Stimulated activated CD4-positive, alpha-beta T cell treated with anti-CD3 and anti-CD28 coated beads, Interleukin-15, amount 100 ng/mL, for 48 hours (primary cell): ENCODE measurements around the gene PHEX.

Source experiments
- DNase-seq, 2 donors: peaks; one replicate each; pipeline ENCODE4 v3.0.0-alpha.2; 2020; ENCODE audit warnings: low read depth in 2 of 2

PHEX gene

DNA sequence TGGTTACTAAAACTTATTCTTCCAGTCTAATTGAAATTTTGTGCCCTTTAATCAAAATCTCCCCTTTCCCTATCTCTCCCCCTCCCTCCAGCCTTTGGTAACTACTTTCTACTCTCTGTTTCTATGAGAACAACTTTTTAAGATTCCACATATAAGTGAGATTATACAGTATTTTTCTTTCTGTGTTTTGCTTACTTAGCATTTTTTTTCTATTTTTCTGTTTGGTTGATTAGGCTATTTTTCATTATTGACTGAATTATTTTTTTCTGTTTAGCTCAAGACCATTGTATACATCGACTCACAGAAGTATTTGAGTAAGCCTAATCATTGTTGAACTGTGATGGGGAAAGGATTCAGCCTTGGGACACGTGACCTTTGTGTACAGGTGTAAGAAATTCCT, 116.4 kb downstream of the PHEX start:
- no peak for DNase-seq

DNA sequence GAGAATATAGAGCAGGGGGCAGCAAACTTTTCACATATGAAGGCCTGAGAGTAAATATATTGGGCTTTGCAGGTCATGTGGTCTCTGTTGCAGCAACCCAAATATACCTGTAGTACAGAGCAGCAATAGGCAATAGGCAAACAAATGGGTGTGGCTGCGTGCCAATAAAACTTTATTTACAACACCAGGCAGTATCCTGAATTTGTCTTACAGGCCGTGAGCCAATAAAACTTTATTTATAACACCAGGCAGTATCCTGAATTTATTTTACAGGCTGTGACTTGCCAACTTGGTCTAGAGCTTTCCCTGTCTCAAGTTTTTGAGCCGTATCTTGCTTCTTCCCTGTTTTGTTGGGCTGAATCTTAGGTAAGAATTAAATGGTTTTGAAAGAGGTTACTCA, 118.2 kb downstream of the PHEX start:
- DNase-seq = no peak

DNA sequence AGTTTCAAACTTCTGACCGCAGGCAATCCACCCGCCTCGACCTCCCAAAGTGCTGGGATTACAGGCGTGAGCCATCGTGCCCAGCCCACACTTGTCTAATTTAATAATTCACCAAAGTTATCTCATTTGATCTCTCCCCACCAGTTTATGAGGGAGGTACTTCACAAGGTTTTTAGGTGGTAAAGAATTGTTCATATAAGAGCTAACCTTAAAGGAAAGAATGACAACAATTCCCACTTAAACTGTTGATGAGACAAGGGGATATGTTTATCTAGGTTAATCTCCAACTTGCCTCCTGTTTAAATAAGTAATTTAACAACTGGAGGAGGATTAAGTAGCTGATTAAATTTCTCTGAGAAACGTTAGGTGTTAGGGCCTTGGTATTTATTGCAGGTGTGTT, 123.0 kb downstream of the PHEX start:
- no peak for DNase-seq

DNA sequence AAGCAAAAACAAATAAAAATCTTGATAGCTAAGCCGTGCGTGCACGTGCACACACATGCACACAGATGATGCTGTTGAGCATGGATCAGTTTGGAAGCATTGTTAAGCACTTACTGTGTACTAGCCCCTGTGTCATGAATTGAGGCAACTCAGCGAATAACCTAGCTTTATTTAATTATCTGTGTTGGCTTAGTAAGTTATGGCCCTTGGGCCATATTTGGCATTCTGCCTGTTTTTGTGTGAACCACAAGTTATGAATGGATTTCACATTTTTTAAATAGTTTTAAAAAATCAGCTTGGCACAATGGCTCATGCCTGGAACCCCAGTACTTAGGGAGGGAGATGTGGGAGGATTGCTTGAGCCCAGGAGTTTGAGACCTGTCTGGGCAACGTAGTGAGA, 126.9 kb downstream of the PHEX start:
- no peak for DNase-seq

DNA sequence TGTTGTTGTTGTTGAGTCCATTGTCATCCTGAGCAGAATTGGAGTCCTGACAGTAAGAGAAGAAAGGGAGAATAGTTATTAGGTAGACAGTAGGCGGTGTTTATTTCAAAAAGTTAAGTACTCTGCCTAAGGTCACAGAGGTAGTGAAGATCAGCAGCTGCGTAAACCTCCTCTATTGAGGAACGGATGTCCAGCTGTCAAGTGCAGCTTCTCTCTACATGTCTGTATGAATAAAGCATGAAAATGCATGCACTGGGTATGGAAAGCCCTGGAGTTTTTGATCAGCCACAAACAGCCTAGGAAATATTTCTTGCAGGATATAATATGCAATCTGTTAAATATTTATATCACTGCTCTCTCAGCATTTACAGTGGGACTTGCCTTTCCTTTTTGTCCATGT, 131.2 kb downstream of the PHEX start:
- no peak for DNase-seq

DNA sequence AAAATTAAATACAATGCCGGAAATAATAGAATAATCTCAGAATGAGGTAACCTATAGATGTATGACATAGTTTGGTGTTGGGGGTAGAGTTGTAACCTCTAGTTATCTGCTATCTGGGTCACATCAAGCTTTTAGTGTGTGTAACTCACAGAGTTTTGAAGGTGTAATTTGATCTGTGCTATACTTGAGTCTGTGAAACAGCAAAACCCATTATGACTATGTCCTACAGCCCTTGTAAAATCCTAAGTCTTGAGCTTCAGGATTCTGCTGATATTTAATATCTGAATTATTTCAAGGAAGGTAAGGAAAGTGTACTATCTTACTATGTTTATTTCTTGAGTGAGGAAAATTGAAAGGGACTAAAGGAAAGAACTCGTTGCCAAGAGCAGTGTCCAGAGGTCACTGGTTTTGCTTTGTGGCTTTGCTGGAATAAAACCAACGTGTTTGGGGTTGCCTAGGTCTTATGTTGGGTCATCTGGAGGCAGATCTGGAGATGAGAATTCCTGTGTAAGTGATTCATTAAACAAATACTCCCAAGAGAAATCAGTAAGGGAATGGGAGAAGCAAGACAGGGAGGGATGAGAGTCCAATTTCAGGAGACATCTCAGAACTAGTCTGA, 132.8 kb downstream of the PHEX start:
- DNase-seq = no peak

DNA sequence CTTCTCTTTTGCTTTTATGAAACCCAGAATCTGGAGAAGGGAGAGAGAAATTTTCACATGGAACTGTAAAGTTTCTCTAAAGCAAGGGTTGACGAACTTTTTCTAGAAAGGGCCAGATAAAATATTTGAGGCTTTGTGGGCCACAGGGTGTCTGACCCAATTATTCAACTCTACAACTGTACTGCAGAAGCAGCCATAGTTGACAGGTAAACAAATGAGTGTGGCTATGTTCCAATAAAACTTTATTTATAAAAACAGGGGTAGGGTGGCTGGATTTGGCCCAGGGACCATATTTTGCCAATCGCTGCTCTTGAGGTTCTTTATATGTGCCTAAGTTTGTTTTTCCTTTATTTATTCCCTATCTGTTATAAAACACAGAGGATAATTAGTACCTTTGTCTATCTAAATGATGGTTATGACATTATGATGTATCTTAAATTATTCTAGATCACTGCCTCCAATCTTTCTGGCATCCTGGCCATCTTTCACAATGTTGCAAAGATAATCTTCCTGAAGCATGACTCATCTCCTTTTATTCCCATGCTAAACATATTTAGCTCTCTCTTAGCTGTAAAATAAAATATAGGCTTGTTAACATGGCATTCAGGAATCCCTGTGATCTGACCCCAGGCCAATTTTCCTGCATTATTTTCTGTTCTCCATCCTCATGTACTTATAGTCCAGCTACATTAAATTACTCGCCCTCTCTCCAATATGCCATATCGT, 133.8 kb downstream of the PHEX start:
- DNase-seq = no peak

DNA sequence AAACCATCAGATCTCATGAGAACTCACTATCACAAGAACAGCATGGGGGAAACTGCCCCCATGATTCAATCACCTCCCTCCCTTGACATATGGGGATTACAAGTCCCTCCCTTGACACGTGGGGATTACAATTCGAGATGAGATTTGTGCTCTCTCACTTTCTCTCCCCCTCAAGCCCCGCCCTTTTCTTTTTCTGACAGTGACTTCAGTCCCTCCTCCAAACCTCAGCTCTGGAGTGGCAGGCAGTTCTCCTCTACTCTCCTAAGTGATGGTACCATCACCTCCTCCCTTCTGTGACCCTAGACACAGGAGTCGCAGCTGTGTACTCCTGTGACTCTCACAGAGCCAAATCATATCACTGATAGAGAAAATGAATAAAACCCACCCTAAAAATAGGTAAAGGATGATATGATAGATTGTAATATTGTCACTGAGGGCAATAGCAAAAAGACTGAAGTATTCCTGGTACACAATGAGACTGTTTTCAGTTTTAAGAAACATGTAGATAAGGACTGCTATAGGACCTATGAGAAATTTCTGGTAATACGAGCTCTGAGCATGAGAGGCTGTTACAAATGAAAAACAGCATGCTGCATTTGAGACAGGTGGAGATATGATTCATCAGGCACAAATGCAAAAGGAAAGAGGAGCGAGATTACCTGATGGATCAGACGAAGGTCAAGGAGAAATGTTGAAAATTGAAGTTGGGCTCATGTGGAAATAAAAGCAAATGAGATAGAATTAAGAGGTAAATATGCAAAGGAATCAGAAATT, 139.3 kb downstream of the PHEX start:
- no peak for DNase-seq

DNA sequence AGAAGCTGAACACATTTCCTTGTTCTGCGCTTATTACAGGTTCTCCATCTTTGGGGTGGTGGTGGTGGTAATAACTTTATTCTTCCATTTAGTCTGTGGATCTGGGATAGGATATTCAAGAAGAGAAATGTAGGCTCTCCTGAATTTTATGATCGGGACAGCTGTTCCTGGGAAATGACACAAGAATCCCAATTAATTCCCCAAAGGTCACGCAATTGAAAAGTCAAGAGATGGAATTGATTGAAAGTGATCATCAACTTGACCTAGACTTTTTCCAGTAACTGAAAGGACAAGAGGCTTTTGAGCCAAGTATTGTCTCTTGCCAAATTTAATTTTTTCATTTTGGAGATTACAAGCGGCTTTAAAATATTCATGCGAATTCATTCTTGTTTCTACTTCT, 141.8 kb downstream of the PHEX start:
- no peak for DNase-seq

DNA sequence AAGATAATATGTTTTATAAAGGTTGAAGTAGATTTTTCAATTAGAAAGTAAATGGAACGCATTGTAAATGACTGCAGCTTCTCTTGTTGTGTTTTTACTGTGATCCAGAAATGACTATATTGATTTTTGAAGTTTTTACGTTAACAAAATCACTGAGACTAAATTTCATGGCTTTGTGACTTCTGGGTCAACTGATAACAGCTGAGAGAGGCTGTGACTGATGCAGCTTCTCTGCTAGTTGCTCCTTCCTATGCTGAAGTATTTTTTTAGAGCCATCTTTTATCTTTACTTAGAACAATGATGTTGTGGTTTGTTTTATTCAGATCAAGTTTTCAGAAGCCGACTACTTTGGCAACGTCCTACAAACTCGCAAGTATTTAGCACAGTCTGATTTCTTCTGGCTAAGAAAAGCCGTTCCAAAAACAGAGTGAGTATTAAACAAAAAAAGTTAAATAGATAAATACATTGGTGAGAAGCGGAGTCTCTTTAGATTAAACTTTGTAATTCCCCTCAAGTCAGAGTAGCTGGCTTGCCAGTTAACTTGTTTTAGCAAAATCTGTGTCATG, 145.9 kb downstream of the PHEX start:
- DNase-seq = no peak

DNA sequence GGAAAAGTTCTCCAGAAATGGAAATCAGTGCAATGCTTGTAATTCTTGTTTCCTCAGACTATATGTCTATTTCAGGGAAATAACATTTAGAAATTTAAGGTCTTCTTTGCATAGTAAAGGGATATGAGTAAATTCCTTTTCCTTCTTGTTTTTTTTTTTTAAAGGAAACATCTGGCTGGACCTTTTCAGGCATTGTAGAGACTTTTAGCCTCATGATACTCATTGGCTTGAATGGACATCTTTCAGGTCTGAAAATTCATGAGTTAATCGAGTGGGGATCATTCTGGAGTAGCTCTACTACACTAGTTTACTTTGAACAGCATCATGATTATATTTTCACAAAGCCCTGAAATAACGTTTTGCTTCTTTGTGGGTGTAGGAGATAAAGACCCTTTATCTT, 152.0 kb downstream of the PHEX start:
- DNase-seq = no peak

DNA sequence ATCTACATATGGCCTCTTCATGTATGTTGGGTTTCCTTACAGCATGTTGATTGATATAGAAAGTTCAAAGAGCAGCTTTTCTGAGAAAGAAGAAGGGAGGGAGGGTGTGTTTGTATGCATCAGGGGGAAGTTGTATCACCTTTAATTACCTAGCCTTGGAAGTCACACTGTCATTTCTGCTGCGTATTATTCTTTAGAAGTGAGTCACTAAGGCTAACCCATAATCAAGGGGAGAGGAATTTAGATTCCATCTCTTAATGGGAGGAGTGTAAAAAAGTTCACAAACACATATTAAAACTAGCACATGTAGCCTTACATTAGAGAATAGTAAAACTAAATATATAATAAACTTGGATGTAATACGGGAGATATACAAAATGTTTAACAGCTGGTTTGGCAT, 154.0 kb downstream of the PHEX start:
- no peak for DNase-seq

DNA sequence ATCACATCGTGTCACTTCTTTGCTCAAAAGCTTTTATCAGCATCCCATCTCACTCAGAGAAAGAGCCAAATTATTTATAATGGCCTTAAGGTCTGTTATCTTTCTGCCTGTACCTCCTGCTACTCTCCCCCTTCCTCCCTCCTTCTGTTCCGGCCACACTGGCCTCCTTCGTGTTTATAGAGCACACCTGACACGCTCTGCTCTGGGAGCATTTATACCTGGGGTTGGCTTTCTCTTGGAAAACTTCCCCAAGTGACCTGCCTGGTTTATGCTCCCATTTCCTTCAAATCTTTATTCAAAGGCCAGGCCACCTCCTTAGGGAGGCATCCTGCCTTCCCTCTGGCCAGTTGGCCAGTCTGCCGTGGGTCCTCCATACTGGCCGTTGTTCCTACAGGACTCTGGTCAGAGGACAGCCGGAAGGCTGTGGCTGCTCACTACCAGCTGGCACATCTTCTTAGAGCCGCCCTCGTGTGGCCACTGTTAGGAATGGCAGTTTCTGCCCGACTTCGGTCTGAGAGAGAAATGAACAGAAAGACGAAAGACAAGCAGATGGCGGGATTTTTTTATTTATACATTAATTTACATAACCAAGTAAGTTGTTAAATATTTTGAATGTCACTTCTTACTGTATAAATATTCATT, 160.4 kb downstream of the PHEX start:
- DNase-seq = peak; percentile 10 to 37

DNA sequence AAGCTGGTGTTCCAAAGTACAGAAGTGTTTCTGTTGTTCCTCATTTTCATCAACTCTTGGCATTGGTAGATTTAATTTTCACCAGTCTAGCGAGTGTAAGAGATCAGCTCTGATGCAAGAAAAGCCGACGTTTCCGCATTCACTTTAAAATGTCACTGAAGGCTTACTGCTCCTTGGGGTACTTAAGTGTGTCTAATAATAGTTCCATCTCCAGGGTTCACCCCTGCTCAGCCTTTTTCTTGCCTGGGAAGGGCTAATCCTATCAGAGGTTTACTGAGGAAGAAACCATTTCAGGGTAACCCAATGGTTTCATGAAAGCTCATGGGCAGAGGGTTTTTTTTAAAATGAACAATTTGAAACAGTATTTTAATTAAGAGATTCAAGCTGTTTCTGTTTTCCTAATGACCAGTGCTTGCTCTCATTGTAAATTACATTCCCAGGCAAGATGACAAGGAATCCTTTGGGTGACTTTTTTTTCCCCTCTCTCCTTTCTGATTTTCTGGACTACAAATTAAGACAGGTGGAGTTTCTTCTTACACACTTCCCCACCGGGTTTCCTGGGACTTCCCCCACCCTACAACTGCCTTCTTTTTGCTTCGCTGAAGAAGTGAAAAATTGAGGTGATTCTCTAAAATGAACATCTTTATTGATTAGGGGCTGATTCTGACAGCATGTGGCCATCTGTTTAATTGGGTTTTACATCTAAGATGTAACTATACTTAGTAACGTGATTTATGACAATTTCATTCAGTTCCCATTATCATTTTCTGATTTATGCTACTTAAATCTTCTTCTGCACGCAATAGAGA, 161.9 kb downstream of the PHEX start:
- DNase-seq = no peak

DNA sequence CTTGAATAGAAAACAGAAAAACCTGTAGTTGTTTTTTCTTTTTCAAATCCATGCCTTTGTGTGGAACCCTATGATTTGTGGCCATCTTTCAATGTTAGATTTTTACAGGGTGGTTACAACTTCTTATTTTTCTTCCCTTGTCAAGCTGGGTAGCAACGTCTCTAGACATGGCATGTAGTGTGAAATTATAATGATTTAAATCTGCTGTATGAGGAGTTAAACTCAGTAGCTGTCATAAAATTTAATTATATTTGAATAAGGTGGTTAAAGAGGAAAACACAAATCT, 162.5 kb downstream of the PHEX start:
- no peak for DNase-seq

DNA sequence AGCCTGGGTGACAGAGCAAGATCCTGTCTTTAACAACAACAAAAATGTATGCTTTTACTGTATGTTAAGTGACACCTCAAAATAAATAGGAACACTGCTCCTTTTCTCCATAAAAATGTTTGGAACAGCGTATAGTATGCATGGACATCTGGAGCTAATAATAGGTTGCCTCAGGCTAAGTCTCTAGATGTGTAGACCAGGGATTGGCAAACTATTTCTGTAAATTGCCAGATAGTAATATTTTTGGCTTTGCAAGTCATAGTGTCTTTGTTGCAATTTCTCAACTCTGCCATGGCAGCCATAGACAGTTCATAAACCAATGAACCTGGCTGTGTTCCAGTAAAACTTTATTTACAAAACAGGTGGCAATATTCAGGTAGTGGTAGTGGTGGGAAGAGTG, 164.0 kb downstream of the PHEX start:
- no peak for DNase-seq

DNA sequence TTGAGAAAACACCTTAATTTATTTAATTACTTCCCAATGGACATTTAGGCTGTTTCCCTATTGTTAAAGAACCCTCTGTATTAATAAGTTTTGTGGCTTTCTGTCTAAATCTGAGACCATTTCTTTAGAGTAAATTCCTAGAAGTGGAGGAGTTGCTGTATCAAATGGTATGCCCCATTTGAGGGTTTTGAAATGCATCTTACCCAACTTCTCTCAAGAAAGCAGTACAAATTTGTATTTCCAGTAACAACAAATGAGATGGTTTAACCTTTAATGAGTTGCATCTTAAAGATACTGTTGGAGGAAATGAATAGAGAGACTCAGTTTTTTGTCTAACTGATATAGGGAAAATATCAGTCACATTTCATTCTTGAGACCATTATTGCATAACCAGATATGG, 170.1 kb downstream of the PHEX start:
- DNase-seq = no peak

DNA sequence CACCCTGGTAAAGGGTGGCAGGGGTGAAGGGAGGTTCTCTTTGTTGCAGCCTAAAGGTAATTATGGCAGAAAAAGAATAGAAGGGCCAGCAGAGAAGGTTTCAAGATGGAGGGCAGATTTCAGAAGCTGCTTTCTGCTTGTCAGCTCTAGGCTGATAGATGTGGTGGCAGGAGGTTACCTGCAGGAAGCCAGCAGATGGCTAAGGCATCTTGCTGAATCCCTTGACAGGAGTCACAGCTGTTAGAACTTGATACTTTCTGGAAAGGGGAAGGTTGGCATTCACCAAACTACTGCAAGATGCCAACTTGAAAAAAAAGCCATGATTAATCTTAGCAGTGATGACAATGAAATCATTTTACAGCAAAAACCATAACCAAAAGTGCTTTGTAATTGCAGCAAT, 171.1 kb downstream of the PHEX start:
- no peak for DNase-seq

DNA sequence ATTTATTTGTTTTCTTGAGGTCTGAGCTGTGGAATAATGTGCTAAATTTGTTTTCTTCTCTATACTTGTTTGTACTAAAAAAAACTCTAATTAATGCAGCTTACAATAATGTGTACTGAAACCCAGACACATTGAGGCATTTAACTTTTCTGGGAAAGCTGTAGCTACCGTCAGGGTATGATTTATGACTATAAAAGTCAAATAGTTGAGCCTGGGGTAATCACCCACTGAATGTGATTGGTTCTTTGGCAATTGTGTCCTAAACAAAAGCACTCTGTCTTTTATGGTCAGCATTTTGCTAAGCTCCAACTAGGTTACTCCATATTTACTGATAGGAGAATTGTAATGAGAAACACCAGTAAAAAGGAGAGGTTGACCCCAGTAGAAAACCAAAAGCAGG, 174.7 kb downstream of the PHEX start:
- DNase-seq = no peak

DNA sequence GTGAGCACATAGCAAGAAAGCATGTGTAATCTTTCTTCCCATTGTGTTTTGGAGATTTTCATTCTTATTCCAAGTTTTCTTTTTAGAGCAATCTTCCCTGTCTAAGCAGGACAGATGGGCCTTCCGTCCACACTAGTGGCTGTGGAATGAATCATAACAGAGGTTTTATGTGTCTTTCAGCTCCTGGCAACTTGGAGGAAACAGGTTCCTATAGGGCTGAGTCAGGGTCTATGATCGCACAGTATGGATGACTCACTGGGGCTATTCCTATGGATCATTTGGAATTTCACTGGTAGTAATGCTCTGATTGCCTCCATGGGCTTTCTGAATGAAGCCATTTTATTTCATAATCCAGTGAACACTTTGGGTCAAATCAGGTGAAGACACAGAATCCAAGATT, 188.8 kb downstream of the PHEX start:
- no peak for DNase-seq

DNA sequence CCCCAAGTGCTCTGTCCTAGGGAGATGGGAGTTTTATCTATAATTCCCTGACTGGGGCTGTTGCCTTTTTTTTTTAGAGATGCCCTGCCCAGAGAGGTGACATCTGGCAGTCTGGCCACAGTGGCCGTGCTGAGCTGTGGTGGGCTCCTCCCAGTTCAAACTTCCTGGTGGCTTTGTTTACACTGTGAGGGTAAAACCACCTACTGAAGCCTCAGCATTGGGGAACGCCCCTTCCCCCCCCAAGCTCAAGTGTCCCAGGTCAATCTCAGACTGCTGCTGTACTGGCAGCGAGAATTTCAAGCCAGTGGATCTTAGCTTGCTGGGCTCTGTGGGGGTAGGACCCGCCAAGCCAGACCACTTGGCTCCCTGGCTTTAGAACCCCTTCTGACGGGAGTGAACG, 202.3 kb downstream of the PHEX start:
- DNase-seq = no peak

DNA sequence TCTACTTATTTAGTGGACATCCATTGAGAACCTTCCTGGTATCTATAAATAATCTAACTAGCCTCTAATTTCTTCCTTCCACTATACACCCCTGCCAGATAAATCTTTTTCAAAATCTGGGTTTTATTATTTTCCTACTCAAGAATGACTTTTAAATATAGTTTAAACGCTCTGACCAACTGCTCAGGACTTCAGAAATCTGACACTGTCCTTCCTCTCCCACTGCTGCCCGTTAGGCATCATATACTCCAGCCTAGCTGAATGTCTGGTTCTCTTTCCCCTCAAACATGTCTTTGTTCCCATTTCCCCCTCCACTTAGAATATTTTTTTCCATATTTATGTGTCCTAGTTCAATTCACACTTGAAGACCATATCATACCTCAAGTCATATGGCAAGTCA, 205.4 kb downstream of the PHEX start:
- DNase-seq = no peak
